Measurements from ENCODE around the gene KDM5B. TPM values are rescaled to one million over a fixed set of nuclear protein-coding genes. Genes with fewer than 3 reads are reported as not detected.

KDM5B gene
- total and polyA plus RNA-seq, 9 of the 15 experiments (the other 6 are each of a cell fraction or from before 2014, with no cell fraction given): 15.4 to 90.6 (median 57.1) TPM

- TF ChIP-seq AFF1 (IDR thresholded peaks at IDR 0.05; ENCODE audit: low read depth in 1 of 2, partially characterized antibody in 2 of 2): peak; percentile 42 to 45
- no peak for TF ChIP-seq FOXM1 (IDR thresholded peaks at IDR 0.05; ENCODE audit: low read depth)
- no peak for TF ChIP-seq FOXM1 (CRISPR knock-in tag; IDR thresholded peaks at IDR 0.05; ENCODE audit: low read depth)
- TF ChIP-seq ZMIZ1 (IDR thresholded peaks at IDR 0.05; ENCODE audit: low read depth in 2 of 2, low read length in 2 of 2): no peak
- TF ChIP-seq ILK (tag; IDR thresholded peaks at IDR 0.05; ENCODE audit: borderline replicate concordance, low read depth): peak; percentile 80
- no peak for TF ChIP-seq ID3 (CRISPR knock-in tag; IDR thresholded peaks at IDR 0.05)
- TF ChIP-seq ID3 (tag; IDR thresholded peaks at IDR 0.05): peak; percentile 96
- TF ChIP-seq CBFB (CRISPR knock-in tag; IDR thresholded peaks at IDR 0.05): no peak
- TF ChIP-seq FUS (optimal IDR thresholded peaks at IDR 0.05; ENCODE audit: low read depth, low read length): no peak
- no peak for TF ChIP-seq ELK3 (CRISPR knock-in tag; IDR thresholded peaks at IDR 0.05)
- TF ChIP-seq ZFX (CRISPR knock-in tag; IDR thresholded peaks at IDR 0.05): no peak
- TF ChIP-seq TSHZ1 (CRISPR knock-in tag; IDR thresholded peaks at IDR 0.05): peak; percentile 72; the same call in 1 of the 2 replicates
- peak; percentile 88 for TF ChIP-seq KAT8 (IDR thresholded peaks at IDR 0.05; ENCODE audit: low read depth)
Measured at GRCh38 chr1:202805886-202806844, 2.1 kb downstream of the KDM5B start (continued).

All from K562 (cell line).